ENCODE results near the gene VMO1.

DNA sequence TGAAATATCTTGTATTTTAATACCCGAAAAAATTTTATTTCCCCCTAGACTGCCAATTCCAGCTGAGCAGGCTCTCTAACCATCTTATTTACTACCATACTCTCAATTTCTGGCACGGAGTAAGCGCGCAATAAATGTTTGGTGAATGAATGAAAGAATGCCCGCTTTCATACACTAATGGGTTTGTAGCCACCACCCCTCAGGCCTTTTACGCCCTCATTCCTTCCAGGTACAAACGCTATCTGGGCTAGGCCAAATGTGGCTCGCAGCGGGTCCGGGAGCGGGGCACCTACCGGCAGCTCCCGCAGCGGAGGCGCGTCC lies 20.3 kb upstream of the VMO1 start:
- TF ChIP-seq, protein P1, sequence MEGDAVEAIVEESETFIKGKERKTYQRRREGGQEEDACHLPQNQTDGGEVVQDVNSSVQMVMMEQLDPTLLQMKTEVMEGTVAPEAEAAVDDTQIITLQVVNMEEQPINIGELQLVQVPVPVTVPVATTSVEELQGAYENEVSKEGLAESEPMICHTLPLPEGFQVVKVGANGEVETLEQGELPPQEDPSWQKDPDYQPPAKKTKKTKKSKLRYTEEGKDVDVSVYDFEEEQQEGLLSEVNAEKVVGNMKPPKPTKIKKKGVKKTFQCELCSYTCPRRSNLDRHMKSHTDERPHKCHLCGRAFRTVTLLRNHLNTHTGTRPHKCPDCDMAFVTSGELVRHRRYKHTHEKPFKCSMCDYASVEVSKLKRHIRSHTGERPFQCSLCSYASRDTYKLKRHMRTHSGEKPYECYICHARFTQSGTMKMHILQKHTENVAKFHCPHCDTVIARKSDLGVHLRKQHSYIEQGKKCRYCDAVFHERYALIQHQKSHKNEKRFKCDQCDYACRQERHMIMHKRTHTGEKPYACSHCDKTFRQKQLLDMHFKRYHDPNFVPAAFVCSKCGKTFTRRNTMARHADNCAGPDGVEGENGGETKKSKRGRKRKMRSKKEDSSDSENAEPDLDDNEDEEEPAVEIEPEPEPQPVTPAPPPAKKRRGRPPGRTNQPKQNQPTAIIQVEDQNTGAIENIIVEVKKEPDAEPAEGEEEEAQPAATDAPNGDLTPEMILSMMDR (IDR thresholded peaks at IDR 0.05): no peak
- TF ChIP-seq POLR2A (IDR thresholded peaks at IDR 0.05) (no peak), EP300 (IDR thresholded peaks at IDR 0.05) (no peak)

Measured in tibial nerve (tissue), 4 donors.